ENCODE measurements around the gene SMAD2. TPM values are rescaled to one million over a fixed set of nuclear protein-coding genes. Genes with fewer than 3 reads are reported as not detected.

SMAD2 gene
- total and polyA plus RNA-seq, 2 experiments from 2014 or later, result 30.9 to 90.7 TPM

- TF ChIP-seq ZNF462 (CRISPR knock-in tag; IDR thresholded peaks at IDR 0.05) (no peak), NANOG (IDR thresholded peaks at IDR 0.05; ENCODE audit: borderline replicate concordance) (no peak), EZH2 (IDR thresholded peaks at IDR 0.05; ENCODE audit: low read depth, unreplicated experiment) (no peak), ZNF114 (CRISPR knock-in tag; IDR thresholded peaks at IDR 0.05) (no peak), CREB1 (CRISPR knock-in tag; IDR thresholded peaks at IDR 0.05; ENCODE audit: low read depth) (no peak), JUNB (IDR thresholded peaks at IDR 0.05; ENCODE audit: unreplicated experiment) (no peak), CTCF (conservative IDR thresholded peaks at IDR 0.05; ENCODE audit: low read depth in 2 of 2) (no peak), ZNF331 (CRISPR knock-in tag; IDR thresholded peaks at IDR 0.05; ENCODE audit: low read depth) (no peak)
These were observed 28.7 kb downstream of the SMAD2 start (continued) for GRCh38 chr18:47901624-47902362.

Data from GM23338 (cell line).